ENCODE data around the gene KLF6.

DNA sequence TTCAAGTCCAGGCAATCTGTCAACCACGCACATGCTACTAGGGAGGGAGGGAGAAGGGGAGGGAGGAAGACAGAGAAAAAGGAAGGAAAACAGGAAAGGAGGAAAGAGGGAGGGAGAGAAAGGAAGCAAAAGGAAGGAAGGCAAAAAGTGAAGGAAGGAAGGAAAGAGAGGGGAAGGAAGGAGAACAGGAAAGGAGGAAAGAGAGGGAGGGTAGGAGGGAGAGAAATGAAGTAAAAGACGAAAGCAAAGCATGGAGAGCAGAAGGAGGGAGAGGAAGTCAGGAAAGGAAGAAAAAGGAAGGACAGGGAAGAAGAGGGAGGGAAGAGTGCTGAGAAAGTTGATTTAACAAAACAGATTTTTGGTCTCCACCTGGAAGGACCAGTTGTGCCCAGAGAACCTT, 25.6 kb downstream of the KLF6 start:
- no peak for TF ChIP-seq CTCF (IDR thresholded peaks at IDR 0.05; ENCODE audit: poor library complexity)
- no peak for TF ChIP-seq EZH2 (IDR thresholded peaks at IDR 0.05; ENCODE audit: borderline replicate concordance)
